ENCODE measurements around the gene MRPL17. TPM values are rescaled to one million over a fixed set of nuclear protein-coding genes. Genes with fewer than 3 reads are reported as not detected.

Gene MRPL17
- total and polyA plus RNA-seq, 2 experiments from 2014 or later = 26.7 to 81.8 TPM

- Histone ChIP-seq H3K36me3 (ENCODE audit: insufficient read depth) (no peaks in the 10 kb centered on the region; the same call in 1 of the 2 replicates), H3K9me2 (ENCODE audit: insufficient read depth) (peaks cover 7% of the 10 kb centered on the region; the same call in 1 of the 2 replicates), H3K4me1 (ENCODE audit: insufficient read depth) (no peaks in the 10 kb centered on the region), H3K4me3 (no peak overlapping the region), H4K20me1 (replicated peaks; ENCODE audit: insufficient read depth) (no peaks in the 10 kb centered on the region), H3K4me2 (no peak overlapping the region), H3K27me3 (ENCODE audit: insufficient read depth) (no peaks in the 10 kb centered on the region), H3K27ac (ENCODE audit: low read depth) (no peak overlapping the region), H3F3A (replicated peaks; ENCODE audit: low read depth) (no peaks in the 10 kb centered on the region), H2AFZ (no peak overlapping the region), H3K79me2 (replicated peaks; ENCODE audit: insufficient read depth) (no peaks in the 10 kb centered on the region)
- ATAC-seq = no peak
- no peak overlapping the region for H3K27ac Mint-ChIP-seq
- no peak for DNase-seq (ENCODE audit: low spot score)
- TF ChIP-seq ZNF462 (CRISPR knock-in tag; IDR thresholded peaks at IDR 0.05) (no peak), STAT1 (IDR thresholded peaks at IDR 0.05; ENCODE audit: unreplicated experiment) (no peak), EZH2phosphoT487 (IDR thresholded peaks at IDR 0.05; ENCODE audit: unreplicated experiment) (no peak), CREB1 (CRISPR knock-in tag; IDR thresholded peaks at IDR 0.05; ENCODE audit: low read depth) (no peak), JUNB (IDR thresholded peaks at IDR 0.05; ENCODE audit: unreplicated experiment) (no peak), EZH2 (IDR thresholded peaks at IDR 0.05; ENCODE audit: low read depth, unreplicated experiment) (no peak), CTCF (conservative IDR thresholded peaks at IDR 0.05; ENCODE audit: low read depth in 2 of 2) (no peak), ZNF331 (CRISPR knock-in tag; IDR thresholded peaks at IDR 0.05; ENCODE audit: low read depth) (no peak), REST (IDR thresholded peaks at IDR 0.05; ENCODE audit: unreplicated experiment) (no peak), ZNF114 (CRISPR knock-in tag; IDR thresholded peaks at IDR 0.05) (no peak), ETS1 (IDR thresholded peaks at IDR 0.05) (no peak), NANOG (IDR thresholded peaks at IDR 0.05; ENCODE audit: borderline replicate concordance) (no peak), POLR2AphosphoS5 (IDR thresholded peaks at IDR 0.05; ENCODE audit: low read depth) (no peak)
- H3K4me3 Mint-ChIP-seq = no peak overlapping the region
- peaks cover 1% of the 10 kb centered on the region; the same call in 2 of the 3 replicates for H3K36me3 Mint-ChIP-seq (ENCODE audit: low read depth)
- H3K9me3 Mint-ChIP-seq = peaks cover 16% of the 10 kb centered on the region
- H3K4me1 Mint-ChIP-seq = no peaks in the 10 kb centered on the region
- H3K27me3 Mint-ChIP-seq (ENCODE audit: insufficient read depth, low read depth, poor library complexity) = peaks cover 4% of the 10 kb centered on the region
Measured at GRCh38 chr11:6717426-6717825, 34.3 kb upstream of the MRPL17 start.

Data from GM23338 (cell line).